HG03469 (cell line): ENCODE measurements around the gene KANK3.
"Not testable (repeated sequence)": the region's sequence is repeated elsewhere in the genome, so short reads cannot be mapped to it uniquely, and the experiment has no call there.

Experiments
- ATAC-seq: cut with Tn5 transposase; IDR thresholded peaks from one replicate; pipeline ENCODE4 v1.9.1; 2021; ENCODE audit warnings: mild to moderate bottlenecking, moderate library complexity, moderate number of reproducible peaks; ENCODE audit not compliant: unreplicated experiment

Gene KANK3

DNA sequence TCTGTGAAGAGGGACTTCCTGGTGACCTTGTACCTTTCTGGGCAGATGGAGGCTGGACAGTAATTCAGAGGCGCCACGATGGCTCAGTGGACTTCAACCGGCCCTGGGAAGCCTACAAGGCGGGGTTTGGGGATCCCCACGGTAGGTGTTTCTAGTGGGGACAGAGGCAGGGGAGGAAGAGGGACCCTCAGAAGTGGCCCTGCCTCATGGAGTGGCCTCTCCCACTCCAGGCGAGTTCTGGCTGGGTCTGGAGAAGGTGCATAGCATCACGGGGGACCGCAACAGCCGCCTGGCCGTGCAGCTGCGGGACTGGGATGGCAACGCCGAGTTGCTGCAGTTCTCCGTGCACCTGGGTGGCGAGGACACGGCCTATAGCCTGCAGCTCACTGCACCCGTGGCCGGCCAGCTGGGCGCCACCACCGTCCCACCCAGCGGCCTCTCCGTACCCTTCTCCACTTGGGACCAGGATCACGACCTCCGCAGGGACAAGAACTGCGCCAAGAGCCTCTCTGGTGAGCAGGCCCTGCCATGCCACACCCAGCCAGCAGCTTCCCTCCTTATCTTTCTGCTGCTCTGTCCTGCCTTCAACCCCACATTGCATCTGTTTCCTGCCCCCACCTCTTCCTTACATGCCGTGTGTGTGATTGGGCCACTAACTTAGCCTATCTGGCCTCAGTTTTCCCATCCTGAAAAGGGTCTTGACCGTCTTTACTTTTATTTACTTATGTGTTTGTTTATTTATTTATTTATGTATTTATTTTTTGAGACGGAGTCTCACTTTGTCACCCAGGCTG, 28.1 kb upstream of the KANK3 start:
- no peak for ATAC-seq

DNA sequence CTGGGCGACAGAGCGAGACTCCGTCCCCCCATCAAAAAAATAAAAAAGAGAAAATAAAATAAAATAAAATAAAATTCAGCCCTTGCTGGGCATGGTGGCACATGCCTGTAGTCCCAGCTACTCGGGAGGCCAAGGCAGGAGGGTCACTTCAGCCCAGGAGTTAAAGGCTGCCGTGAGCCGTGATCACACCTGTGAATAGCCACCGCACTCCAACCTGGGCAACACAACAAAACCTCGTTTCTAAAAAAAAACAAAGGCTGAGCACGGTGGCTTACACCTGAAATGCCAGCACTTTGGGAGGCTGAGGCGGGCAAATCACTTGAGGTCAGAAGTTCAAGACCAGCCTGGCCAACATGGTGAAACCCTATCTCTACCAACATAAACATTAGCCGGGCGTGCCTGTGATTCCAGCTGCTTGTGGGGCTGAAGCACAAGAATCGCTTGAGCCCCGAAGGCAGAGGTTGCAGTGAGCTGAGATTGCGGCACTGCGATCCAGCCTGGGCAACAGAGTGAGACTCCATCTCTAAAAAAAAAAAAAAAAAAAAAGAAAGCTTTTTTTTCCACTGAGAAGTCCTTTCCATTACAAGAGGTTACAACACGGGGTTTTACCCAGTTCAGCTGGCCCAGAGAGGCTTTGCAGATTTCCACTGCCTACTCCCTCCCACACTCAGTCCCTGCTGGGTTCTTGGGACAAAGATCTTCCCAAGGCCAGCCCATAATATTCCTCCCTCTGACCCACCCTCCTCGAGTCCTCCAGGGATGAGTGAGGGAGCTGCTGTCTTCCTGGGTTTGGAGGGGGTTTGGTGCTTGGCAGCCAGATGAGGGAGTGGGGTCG, 27.3 kb upstream of the KANK3 start:
- no peak for ATAC-seq

DNA sequence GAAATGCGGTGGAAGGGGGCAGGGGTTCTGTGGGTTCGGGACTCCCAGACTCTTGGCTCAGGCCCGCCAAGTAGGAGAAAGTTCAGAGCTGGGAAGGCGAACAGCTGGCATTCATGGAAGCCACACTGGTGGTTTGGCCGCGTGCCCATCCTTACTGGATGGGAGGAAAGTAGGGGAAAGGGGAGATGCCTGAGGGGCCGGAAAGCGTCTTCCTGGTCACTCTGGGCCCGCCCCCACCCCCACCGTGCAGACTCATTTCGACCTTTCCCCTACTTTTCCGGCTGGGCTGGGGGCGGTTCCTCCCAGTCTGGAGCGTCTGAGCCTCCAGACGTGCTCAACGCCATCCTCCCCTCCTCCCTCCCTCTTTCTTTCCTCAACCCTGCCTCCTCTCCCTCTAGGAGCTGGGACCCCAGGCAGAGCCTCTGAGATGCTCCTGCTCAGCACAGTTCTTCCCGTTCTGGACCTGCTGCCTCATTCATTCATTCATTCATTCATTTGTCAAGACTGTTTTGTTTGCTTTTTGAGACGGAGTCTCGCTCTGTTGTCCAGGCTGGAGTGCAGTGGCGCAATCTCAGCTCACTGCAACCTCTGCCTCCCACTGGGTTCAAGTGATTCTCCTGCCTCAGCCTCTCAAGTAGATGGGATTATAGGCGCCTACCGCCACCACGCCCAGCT, 24.4 kb upstream of the KANK3 start:
- no peak for ATAC-seq

DNA sequence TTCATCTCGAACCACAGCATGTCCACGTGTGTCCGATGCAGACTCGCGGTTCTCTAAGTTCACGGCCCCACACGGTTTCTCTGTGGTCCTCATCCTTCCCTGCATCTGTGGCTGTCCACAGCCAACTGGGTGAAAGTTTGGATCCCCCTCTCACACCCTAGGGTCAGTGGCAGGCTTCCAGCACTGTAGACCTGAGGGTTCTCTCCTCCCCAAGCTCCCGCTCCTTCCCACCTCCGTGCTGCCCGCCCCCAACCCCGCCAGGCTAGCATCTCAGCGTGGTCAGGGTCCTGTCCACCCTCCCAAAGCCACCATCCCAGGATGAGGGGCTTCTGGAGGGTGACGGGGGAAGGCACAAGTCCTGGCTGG, 23.9 kb upstream of the KANK3 start:
- ATAC-seq = no peak

DNA sequence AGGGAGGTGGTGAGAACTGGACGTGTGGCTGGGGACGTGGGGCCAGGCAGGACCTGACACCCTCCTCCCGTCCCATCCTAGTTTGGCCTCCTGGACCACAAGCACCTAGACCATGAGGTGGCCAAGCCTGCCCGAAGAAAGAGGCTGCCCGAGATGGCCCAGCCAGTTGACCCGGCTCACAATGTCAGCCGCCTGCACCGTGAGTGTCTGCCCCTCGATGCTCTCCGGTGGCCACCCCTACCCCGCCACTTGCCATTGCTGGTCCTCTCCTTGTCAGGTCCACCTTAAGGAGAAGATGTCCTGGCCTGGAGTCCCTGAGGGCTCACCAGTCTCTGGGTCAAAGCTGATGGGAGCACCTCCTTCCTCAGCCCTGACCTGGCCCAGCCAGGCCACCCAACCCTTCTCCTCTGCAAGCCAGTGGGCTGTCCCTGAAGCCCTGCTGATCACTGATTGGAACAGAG, 23.1 kb upstream of the KANK3 start:
- no peak for ATAC-seq

DNA sequence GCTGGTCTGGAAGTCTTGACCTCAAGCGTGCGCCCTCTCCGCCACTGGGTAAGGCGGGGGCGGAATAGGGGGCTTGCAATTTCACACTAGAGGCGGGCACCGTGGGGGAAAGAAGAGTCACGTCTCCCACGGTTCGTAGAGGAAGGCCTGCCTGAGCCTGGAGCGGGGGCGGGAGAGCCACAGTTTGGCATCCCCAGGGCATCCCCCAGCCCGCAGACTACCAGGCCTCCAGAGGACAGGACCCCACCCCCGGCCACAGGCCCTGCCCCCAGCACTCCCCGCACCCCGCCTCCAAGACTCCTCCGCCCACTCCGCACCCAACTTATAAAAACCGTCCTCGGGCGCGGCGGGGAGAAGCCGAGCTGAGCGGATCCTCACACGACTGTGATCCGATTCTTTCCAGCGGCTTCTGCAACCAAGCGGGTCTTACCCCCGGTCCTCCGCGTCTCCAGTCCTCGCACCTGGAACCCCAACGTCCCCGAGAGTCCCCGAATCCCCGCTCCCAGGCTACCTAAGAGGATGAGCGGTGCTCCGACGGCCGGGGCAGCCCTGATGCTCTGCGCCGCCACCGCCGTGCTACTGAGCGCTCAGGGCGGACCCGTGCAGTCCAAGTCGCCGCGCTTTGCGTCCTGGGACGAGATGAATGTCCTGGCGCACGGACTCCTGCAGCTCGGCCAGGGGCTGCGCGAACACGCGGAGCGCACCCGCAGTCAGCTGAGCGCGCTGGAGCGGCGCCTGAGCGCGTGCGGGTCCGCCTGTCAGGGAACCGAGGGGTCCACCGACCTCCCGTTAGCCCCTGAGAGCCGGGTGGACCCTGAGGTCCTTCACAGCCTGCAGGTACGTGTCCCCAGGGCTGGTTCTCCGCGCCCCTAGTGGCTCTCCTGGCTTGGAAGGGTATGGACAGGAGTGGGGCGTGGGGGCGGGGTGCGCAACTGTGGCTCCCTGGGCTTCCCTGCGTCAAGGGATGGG, 21.0 kb upstream of the KANK3 start, which contains the start of gene ANGPTL4:
TSS of gene ANGPTL4 (plus strand) at position 353 of the 969 bp plus-strand sequence. CDS start at position 520, 167 bp downstream.
- ATAC-seq = no peak

DNA sequence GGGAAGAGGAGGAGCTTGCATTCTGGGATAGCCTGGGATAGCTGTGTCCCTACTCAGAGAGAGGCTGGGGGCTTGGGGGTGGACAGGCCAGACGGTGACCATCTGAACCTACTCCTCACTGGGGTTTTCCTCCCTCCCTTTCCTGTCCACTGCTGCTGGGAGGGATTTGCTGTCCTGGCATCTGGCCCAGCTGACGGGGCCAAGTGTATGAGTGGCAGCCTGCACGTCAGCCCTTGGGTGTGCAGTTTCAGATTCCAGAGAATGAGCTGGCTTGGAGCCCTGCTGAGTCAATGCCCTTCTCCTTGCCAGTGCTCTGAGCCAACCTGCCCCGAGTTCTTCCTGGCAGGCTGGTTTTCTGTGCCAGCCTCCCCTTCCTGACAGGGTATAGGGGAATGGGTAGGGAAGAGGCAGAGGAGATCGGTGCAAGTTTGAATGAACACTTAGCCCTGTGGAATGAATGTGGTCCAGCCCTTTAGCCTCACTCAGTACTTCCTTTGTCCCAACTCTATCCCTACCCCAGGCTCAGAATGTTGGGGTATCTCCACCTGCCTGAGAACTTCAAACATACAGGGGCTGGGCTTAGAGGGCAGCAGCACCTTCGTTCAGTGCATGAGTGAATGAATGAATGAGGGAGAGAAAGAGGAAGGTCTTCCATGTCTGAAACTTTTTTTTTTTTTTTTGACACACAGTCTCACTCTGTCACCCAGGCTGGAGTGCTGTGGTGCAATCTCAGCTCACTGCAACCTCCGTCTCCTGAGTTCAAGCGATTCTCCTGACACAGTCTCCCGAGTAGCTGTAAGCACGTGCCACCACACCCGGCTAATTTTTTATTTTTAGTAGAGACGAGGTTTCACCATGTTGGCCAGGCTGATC, 19.1 kb upstream of the KANK3 start:
- no peak for ATAC-seq

DNA sequence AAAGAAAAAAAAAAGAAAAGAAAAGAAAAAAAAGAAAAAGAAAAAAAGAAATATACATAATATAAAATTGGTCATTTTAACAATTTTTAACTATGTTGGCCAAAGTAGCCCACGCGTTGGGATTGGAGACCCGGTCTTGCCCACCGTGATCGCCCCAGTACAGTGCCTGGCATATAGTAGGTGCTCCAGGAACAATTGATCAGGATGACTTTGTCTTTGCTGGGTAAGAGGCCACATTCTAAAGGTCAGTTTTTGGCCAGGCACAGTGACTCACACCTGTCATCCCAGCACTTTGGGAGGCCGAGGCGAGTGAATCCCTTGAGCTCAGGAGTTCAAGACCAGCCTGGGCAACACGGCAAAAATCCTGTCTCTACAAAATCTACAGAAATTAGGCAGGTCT, 17.1 kb upstream of the KANK3 start:
- ATAC-seq = no peak

DNA sequence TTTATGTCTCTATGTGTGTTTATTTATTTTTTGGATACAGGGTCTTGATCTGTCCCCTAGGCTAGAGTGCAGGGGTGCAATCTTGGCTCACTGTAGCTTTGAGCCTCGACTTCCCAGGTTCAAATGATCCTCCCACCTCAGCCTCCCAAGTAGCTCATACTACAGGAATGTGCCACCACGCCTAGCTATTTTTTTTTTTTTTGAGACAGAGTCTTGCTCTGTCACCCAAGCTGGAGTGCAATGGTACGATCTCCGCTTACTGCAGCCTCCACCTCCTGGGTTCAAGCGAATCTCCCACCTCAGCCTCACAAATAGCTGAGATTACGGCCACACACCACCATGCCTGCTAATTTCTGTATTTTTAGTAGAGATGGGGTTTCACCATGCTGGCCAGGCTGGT, 15.9 kb upstream of the KANK3 start:
- no peak for ATAC-seq

DNA sequence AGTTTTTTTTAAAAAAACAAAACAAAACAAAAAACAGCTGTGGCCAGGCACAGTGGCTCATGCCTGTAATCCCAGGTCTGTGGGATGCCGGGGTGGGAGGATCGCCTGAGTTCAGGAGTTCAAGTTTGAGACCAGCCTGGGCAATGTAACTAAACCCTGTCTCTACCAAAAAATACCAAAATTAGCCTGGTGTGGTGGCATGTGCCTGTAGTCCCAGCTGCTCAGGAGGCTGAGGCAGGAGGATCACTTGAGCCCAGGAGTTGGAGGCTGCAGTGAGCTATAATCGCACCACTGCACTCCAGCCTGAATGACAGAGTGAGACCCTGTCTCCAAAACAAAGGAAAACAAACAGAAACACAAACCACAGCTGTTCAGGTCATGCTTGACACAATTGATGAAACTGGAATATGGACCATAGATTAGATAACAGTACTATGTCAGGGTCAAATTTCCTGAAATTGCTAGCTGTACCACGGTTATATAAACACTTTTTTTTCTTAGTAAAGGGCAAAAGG, 14.0 kb upstream of the KANK3 start:
- ATAC-seq = no peak

DNA sequence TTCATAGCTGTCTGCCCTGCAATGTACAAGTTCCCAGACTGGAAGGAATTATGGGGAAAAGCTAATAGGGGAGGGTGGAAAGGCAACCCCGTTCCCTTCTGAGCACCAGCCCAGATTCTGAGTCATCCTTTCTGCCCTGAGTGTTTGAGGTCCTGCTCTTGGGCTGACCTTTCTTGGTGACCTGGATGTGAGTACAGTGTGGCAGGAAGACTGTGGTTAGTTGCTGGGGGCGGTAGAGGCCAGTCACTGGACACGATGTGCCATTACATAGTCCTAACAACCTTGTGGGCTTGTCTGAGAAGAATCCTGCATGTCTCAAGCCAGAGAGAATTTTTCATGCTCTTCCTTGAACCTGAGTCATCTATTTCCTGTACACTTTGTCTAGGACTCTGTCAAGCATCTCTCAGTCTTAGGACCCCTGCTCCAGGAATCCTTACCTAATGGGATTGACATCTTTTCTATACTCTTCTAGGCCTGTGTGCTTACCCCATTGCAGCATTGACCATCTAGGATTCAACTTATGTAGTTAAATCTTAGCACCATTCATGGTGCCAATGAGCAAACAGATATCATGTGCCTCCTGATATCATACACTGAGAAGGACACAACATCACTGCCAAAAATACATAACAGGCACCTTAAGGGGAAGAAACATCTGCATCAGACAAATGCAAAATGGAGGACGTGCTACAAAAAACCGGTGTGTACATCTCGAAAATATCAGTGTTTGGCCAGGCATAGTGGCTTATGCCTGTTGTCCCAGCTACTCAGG, 12.8 kb upstream of the KANK3 start:
- ATAC-seq = no peak

DNA sequence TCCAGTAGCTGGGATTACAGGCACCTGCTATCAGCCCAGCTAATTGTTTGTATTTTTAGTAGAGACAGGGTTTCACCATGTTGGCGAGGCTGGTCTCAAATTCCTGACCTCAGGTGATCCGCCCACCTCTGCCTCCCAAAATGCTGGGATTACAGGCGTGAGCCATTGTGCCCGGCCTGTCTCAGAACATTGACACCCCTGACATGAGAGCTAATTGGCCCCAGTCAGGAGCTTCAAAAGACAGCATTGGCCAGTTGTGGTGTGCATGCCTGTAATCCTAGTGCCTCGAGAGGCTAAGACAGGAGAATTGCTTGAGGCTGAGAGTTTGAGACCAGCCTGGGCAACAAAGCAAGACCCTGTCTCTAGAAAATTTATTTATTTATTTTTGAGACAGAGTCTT, 9.8 kb upstream of the KANK3 start:
- not testable (repeated sequence) for ATAC-seq

DNA sequence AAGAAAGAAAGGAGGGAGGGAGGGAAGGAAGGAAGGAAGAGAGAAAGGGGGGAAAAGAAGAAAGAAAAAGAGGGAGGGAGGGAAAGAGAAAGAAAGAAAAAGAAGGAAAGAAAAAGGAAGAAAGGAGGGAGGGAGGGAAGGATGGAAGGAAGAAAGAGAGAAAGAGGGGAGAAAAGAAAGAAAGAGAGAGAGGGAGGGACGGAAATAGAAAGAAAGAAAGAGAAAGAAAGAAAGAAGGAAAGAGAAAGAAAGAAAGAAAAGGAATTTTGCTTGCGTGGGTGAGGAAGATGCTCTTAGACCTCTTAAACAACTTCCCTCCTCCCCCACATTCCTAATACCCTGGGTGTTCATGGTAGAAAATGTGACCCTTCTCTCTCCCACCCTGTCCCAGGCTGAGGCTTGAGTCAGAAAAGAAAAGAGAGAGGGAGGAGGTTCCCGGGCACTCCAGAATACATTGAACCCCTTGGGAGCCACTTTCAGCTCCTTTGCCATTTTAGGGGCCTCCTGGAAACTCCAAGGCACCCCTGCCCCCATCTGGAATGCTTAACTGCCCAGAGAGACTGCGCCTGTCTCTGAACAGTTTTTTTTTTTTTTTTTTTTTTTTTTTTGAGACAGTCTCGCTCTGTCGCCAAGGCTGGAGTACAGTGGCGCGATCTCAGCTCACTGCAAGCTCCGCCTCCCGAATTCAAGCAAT, 9.2 kb upstream of the KANK3 start:
- no peak for ATAC-seq

DNA sequence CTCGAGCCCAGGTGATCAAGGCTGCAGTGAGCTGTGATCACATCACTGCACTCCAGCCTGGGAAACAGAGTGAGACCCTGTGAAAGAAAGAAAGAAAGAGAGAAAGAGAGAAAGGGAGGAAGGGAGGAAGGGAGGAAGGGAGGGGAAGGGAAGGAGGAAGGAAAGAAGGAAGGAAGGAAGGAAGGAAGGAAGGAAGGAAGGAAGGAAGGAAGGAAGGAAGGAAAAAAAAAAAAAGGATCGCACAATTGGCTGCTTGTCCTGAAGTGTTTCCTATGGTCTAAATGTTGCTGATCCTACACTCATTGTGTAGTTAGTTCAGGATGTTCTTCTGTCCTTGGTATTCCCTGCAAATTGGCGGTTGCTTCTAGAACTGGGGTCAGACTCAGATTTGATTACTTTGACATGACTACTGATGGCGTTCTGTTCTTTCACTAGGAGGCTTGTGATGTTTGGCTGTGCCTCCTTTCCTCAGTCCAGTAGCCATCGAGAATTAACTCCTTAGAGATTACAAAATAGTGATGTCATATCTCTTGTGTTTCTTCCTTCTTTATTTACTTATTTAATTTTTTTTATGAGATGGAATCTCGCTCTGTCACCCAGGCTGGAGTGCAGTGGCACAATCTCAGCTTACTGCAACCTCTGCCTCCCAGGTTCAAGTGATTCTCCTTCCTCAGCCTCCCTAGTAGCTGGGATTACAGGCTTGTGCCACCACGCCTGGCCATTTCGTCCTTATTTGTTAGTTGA, 6.7 kb upstream of the KANK3 start:
- ATAC-seq = not testable (repeated sequence)

DNA sequence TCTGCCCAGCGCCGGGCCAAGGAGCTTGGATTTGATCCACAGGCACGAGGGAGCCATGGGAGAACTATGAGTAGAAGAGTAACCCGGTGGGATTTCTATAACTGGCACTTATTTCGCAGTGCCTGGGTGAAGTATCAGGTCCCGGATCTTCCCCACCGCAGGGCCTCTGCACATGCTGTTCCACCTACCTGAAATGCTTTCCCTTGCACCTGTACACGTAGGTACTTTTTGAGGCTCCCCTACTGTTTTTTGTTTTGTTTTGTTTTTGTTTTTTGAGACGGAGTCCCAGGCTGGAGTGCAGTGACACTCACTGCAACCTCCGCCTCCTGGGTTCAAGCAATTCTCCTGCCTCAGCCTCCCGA, 402 bp upstream of the KANK3 start:
- no peak for ATAC-seq

DNA sequence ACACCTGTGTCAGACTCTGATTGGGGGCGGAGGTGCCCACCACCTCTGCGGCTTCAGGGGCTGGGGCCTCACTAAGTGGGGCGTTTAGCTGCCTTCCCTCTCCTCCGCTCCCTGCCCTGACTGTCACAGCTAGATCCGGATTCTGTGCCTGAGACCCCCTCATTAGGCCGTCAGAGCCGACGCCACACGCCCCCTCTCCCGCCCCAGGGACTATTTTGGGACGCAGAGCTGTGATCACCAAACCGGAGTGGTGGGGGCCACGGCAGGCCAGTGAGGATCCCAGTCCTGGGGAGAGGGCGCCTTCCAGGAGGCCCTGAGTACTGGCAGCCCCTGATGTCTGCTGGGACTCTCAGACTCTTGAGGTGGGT, 762 bp downstream of the KANK3 start:
- no peak for ATAC-seq

DNA sequence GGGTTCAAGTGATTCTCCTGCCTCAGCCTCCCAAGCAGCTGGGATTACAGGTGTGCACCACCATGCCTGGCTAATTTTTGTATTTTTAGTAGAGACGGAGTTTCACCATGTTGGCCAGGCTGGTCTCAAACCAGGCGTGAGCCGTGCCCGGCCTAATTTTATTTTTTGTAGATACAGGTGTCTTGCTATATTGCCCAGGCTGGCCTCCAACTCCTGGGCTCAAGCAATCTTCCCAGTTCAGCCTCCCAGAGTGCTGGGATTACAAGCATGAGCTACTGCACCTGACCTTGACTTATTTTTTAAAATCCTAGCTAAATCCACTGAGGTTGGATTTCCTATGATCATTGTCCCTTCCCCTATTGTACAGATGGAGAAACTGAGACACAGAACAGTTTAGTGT, 1.6 kb downstream of the KANK3 start:
- ATAC-seq = not testable (repeated sequence)
